Erythroblast (primary cell): ENCODE measurements around the gene SLC25A45.

ENCODE experiments used
- GATA1 ChIP-seq: IDR thresholded peaks from 2 replicates; pipeline ENCODE4 v1.6.1; 2011; ENCODE audit warnings: low read depth, mild to moderate bottlenecking, control low read depth, low read length, moderate library complexity
- POLR2A ChIP-seq: IDR thresholded peaks from 2 replicates; pipeline ENCODE4 v1.6.1; 2011; ENCODE audit warnings: mild to moderate bottlenecking, low read length

DNA sequence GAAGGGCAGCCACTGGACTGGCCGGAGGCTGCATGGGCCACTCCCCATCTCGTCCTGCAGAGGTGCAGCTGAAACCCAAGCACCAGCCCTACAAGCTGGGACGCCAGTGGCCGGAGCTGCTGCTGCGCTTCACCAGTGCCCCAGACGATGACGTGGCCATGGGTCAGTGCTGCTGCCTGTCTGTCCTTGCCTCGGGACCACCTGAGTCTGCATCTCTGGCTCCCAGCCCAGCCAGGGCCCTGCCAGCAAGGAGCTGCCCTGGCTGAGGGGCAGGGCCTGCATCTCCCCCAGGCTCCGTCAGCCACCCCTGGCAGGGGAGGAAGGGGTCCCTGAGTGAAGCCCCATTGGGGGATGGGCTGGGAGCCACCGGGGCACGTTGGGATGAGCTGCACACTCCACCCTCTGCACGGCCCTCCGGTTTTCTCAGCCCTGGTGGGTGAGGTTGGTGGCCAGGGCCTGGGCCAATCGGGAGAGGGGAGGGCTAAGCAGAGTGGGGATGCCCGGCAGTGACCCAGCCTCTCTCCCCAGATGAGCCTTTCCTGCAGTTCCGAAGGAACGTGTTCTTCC is 11.2 kb upstream of the SLC25A45 start:
- no peak for TF ChIP-seq POLR2A
- TF ChIP-seq GATA1, result no peak
